Peyer's patch (tissue), 4 donors: ENCODE data around the gene WDFY4. TPM values are rescaled to one million over a fixed set of nuclear protein-coding genes. Genes with fewer than 3 reads are reported as not detected.

Source experiments
- DNase-seq, 3 donors: peaks; one replicate each; pipeline ENCODE4 v3.0.0-alpha.2; 2017 to 2019
- H3K27ac ChIP-seq, 4 donors: fragments of 200-600 bp; sonication (generic); one replicate each; pipeline ENCODE4 v1.5.1; 2016 to 2019
- H3K27me3 ChIP-seq, 2 donors: fragments of 200-600 bp; sonication (generic); one replicate each; pipeline ENCODE4 v1.5.1; 2019
- H3K36me3 ChIP-seq, 3 donors: fragments of 200-600 bp; sonication (generic); one replicate each; pipeline ENCODE4 v1.5.1; 2016 to 2019
- H3K4me1 ChIP-seq, 4 donors: fragments of 200-600 bp; sonication (generic); one replicate each; pipeline ENCODE4 v1.5.1; 2016 to 2019
- H3K4me3 ChIP-seq, 4 donors: fragments of 200-600 bp; sonication (generic); 1 replicate in 3 of 4; 2 replicates in 1 of 4; pipeline ENCODE4 v1.5.1; 2016 to 2019; ENCODE audit warnings: mild to moderate bottlenecking in 1 of 4
- H3K9me3 ChIP-seq, 4 donors: fragments of 200-600 bp; sonication (generic); one replicate each; pipeline ENCODE4 v1.5.1; 2016 to 2019; ENCODE audit warnings: mild to moderate bottlenecking in 1 of 4
- POLR2A ChIP-seq, 2 donors: fragments of 450-650 bp; IDR thresholded peaks; one replicate each; pipeline ENCODE4 v1.5.1; 2017; ENCODE audit warnings: antibody characterized with exemption in 2 of 2, mild to moderate bottlenecking in 2 of 2, moderate library complexity in 2 of 2
- small RNA-seq, 2 donors: library from RNA; depleted of rRNA; stranded (forward); fragments of <200 nt; gene quantifications; one replicate each; pipeline ENCODE3, GENCODE V24; 2016
- total RNA-seq, 4 donors: library from RNA; depleted of rRNA; stranded (reverse); fragments of >200 nt; gene quantifications; one replicate each; pipeline ENCODE4 v1.1.0, GENCODE V29; 2016
- TF ChIP-seq, protein P1 (sequence below), 6 experiments: fragments of 450-650 bp in 4 of 6; fragments of 200-600 bp in 2 of 6; sonication (generic) in 1 of 6; IDR thresholded peaks; one replicate each; pipeline ENCODE4 v1.5.1; 2017 to 2019; ENCODE audit warnings: antibody characterized with exemption in 6 of 6, mild to moderate bottlenecking in 3 of 6, moderate library complexity in 1 of 6

The WDFY4 gene
- total RNA-seq, 4 donors from 2014 or later = 0.53 to 102 (median 4.6) TPM

DNA sequence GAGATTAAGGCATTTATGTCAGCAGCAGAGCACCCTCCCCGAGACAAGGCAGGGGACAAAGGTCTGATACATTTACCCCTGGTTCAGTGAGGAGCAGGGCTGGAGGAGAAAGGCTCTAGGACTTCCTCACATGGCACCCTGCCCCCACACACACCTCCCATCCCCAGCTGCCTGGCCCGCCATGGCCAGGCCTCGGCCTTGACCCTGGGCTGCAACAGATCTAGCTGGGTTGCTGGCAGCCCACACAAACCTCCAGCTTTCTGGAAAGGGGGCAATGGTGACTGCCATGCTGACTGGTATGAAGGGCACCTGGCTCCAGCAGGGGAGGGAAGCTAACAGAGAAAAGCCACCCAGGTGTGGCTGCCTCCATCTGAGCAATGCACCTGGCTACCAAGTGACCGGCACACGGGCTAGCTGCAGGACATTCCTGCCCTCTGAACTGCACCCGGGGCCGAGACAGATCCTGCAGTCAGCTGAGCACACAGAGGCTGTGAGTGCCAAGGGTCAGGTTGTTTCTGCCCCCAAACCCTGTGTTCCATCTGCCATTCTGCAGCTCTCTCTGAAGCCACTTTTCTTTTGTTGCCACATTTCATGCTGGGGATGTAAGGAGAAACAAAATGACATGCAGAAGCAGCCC, 340.8 kb downstream of the WDFY4 start:
- Histone ChIP-seq H3K27me3 (no peaks in the 10 kb centered on the region), H3K4me1 (no peaks in the 10 kb centered on the region), H3K36me3 (no peaks in the 10 kb centered on the region), H3K9me3 (no peaks in the 10 kb centered on the region), H3K27ac (no peak overlapping the region), H3K4me3 (no peak overlapping the region)
- TF ChIP-seq, protein P1, sequence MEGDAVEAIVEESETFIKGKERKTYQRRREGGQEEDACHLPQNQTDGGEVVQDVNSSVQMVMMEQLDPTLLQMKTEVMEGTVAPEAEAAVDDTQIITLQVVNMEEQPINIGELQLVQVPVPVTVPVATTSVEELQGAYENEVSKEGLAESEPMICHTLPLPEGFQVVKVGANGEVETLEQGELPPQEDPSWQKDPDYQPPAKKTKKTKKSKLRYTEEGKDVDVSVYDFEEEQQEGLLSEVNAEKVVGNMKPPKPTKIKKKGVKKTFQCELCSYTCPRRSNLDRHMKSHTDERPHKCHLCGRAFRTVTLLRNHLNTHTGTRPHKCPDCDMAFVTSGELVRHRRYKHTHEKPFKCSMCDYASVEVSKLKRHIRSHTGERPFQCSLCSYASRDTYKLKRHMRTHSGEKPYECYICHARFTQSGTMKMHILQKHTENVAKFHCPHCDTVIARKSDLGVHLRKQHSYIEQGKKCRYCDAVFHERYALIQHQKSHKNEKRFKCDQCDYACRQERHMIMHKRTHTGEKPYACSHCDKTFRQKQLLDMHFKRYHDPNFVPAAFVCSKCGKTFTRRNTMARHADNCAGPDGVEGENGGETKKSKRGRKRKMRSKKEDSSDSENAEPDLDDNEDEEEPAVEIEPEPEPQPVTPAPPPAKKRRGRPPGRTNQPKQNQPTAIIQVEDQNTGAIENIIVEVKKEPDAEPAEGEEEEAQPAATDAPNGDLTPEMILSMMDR (IDR thresholded peaks at IDR 0.05) = no peak
- TF ChIP-seq POLR2A (IDR thresholded peaks at IDR 0.05) = no peak
- no peak for DNase-seq

DNA sequence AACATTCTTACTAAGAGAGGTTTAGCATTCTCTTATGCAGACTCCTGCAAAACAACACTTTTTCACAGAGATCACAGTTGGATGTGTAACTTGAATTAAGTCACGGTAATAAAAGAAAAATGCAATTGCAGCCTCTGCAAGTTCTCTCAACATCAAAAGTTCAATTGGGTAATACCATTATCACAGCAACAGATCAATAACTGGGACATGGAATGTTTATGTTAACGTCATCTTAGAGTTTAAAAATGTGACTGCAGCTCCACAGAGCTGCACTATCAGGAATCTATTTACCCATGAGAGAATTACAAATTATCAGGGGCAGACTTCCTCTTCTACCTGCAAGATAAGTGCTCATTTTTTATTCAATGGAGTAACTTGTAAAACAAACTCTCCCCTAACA, 344.0 kb downstream of the WDFY4 start:
- no peaks in the 10 kb centered on the region for H3K36me3 ChIP-seq
- no peak for DNase-seq
- no peaks in the 10 kb centered on the region for H3K27me3 ChIP-seq
- no peak overlapping the region for H3K27ac ChIP-seq
- no peaks in the 10 kb centered on the region for H3K4me1 ChIP-seq
- TF ChIP-seq POLR2A (IDR thresholded peaks at IDR 0.05) = no peak
- TF ChIP-seq, protein P1 (IDR thresholded peaks at IDR 0.05) = no peak
- H3K9me3 ChIP-seq = no peaks in the 10 kb centered on the region
- no peak overlapping the region for H3K4me3 ChIP-seq

DNA sequence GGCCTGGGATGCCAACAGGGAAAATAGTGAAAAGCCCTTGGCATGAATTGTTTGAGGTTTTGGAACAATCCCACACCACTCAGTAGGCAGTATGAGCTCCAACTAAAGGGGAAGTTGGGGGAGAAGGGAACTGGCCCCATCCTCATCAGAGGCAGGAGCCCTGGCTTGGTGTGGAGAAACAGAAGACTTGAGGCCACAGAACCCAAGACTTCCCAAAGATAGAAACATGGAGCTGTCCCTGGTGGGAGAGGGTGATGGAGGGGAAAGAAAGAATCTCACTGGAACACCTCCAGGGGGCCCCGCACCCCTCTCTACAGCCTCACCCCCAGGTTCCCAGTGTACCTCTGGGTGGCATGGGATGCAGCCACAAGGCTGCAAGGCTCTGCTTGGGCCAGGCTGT, 345.0 kb downstream of the WDFY4 start:
- Histone ChIP-seq H3K27me3 (no peaks in the 10 kb centered on the region), H3K27ac (no peak overlapping the region), H3K4me3 (no peak overlapping the region), H3K4me1 (no peaks in the 10 kb centered on the region), H3K9me3 (no peaks in the 10 kb centered on the region), H3K36me3 (no peaks in the 10 kb centered on the region)
- no peak for DNase-seq
- TF ChIP-seq, protein P1 (IDR thresholded peaks at IDR 0.05) = no peak
- TF ChIP-seq POLR2A (IDR thresholded peaks at IDR 0.05) = no peak

Small RNA genes within 50 kb of the gene (small RNA-seq; reads per million reads assigned to genes)
- gene MIR4294 = 0 reads per million in 2 donors

Other genes with a start within 250 kb of the WDFY4 start
- 10 to 100 TPM in 1 of 4 donors, 1 to 10 TPM in 2, not detected in 1; 1.9 to 10.7 (median 8.3) TPM for gene ARHGAP22, start 79.8 kb upstream of the WDFY4 start, total RNA-seq